ENCODE data around the gene NUBP1. TPM values are rescaled to one million over a fixed set of nuclear protein-coding genes. Genes with fewer than 3 reads are reported as not detected.
A peak's percentile ranks its signal among the peaks of the same experiment; 100 is the strongest.
"Not testable (repeated sequence)": the region's sequence is repeated elsewhere in the genome, so short reads cannot be mapped to it uniquely, and the experiment has no call there.

NUBP1 gene
- total RNA-seq, 1 donor from 2014 or later: 33.7 TPM

DNA sequence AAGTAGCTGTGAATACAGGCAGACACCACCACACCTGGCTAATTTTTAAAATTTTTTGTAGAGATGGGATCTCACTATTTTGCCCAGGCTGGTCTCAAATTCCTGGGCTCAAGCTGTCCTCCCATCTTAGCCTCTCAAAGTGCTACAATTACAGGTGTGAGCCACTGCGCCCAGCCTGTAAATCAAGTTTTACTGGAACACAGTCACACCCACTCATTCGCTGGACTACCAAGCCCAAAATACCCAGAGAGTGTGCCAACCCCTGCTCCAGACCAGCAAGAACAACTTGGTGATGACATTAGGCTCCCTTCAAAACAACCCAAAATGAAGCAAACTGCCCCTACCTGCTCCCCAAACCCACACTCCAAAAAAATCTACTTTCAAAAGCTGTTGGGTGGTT, 39.0 kb downstream of the NUBP1 start:
- Histone ChIP-seq H3K27me3 (no peaks in the 10 kb centered on the region), H3K27ac (no peak overlapping the region), H3K9me3 (no peaks in the 10 kb centered on the region), H3K4me3 (no peak overlapping the region), H3K4me1 (no peaks in the 10 kb centered on the region), H3K36me3 (no peaks in the 10 kb centered on the region)
- DNase-seq (no peak), ATAC-seq (peak; percentile 62)
- TF ChIP-seq, protein P1, sequence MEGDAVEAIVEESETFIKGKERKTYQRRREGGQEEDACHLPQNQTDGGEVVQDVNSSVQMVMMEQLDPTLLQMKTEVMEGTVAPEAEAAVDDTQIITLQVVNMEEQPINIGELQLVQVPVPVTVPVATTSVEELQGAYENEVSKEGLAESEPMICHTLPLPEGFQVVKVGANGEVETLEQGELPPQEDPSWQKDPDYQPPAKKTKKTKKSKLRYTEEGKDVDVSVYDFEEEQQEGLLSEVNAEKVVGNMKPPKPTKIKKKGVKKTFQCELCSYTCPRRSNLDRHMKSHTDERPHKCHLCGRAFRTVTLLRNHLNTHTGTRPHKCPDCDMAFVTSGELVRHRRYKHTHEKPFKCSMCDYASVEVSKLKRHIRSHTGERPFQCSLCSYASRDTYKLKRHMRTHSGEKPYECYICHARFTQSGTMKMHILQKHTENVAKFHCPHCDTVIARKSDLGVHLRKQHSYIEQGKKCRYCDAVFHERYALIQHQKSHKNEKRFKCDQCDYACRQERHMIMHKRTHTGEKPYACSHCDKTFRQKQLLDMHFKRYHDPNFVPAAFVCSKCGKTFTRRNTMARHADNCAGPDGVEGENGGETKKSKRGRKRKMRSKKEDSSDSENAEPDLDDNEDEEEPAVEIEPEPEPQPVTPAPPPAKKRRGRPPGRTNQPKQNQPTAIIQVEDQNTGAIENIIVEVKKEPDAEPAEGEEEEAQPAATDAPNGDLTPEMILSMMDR (IDR thresholded peaks at IDR 0.05): no peak
- intact Hi-C loops (cut with DNase I): no loop called here

GRCh38 chr16:10787304-10787703, 43.7 kb downstream of the NUBP1 start:
- no peaks in the 10 kb centered on the region for H3K9me3 ChIP-seq
- H3K27ac ChIP-seq: no peak overlapping the region
- no peak overlapping the region for H3K4me3 ChIP-seq
- H3K27me3 ChIP-seq: no peaks in the 10 kb centered on the region
- DNase-seq (no peak), ATAC-seq (no peak)
- H3K36me3 ChIP-seq: no peaks in the 10 kb centered on the region
- intact Hi-C loops (cut with DNase I): no loop called here
- no peaks in the 10 kb centered on the region for H3K4me1 ChIP-seq
- TF ChIP-seq, protein P1 (IDR thresholded peaks at IDR 0.05): no peak

GRCh38 chr16:10788630-10789029, 45.0 kb downstream of the NUBP1 start:
- H3K36me3 ChIP-seq; H3K27ac ChIP-seq; H3K4me3 ChIP-seq; H3K27me3 ChIP-seq; intact Hi-C loops (cut with DNase I); DNase-seq; H3K4me1 ChIP-seq; H3K9me3 ChIP-seq: not testable (repeated sequence)
- peak; percentile 36 for ATAC-seq

DNA sequence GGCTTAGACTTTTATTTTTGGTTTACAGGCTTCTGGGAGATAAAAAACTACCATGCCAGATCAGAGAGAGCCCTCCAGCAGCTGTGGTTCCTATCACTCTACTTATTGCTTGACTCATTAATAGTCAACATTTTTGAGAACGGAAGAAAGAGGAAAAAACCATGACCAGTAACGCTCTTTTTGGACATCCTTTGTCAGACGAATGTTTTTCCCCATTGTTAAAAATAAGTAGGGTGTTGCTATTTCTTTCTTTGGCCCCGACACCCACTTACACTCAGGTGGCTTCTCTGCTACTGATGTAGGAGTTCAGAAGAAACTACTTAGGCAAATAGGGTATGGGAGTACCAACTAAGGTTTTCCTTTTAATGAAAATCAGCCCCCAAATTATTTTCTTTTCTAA, 47.4 kb downstream of the NUBP1 start:
- H3K27ac ChIP-seq: no peak overlapping the region
- ATAC-seq (no peak), DNase-seq (no peak)
- TF ChIP-seq, protein P1 (IDR thresholded peaks at IDR 0.05): no peak
- no peaks in the 10 kb centered on the region for H3K4me1 ChIP-seq
- no peaks in the 10 kb centered on the region for H3K36me3 ChIP-seq
- no peaks in the 10 kb centered on the region for H3K27me3 ChIP-seq
- H3K4me3 ChIP-seq: no peak overlapping the region
- intact Hi-C loops (cut with DNase I): no loop called here
- H3K9me3 ChIP-seq: no peaks in the 10 kb centered on the region

DNA sequence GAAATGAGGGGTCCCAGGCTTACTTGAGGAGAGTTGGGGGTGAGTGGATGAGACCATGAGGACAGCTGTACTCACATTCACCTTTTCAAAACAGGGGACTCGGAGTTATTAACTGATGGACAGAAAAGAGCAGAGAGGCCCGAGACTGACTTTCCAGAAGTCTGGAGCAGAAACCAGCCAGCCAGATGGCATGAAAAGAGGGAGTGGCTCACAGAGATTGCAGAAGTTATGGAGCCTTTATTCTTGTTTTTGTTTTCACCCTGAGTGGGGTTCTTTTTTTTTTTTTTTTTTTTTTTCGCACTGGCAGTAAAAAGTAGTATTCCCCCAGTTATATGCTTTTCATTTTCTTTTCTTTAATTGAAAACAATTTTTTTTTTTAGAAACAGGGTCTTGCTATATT, 56.1 kb downstream of the NUBP1 start:
- ATAC-seq: peak; percentile 27
- DNase-seq: no peak
- no peaks in the 10 kb centered on the region for H3K36me3 ChIP-seq
- H3K27ac ChIP-seq: no peak overlapping the region
- no peak overlapping the region for H3K4me3 ChIP-seq
- H3K9me3 ChIP-seq: no peaks in the 10 kb centered on the region
- no peaks in the 10 kb centered on the region for H3K27me3 ChIP-seq
- intact Hi-C loops (cut with DNase I): no loop called here
- TF ChIP-seq, protein P1 (IDR thresholded peaks at IDR 0.05): no peak
- H3K4me1 ChIP-seq: no peaks in the 10 kb centered on the region

- Histone ChIP-seq H3K4me1 (no peaks in the 10 kb centered on the region), H3K9me3 (no peaks in the 10 kb centered on the region), H3K36me3 (no peaks in the 10 kb centered on the region), H3K27ac (no peak overlapping the region), H3K4me3 (no peak overlapping the region), H3K27me3 (no peaks in the 10 kb centered on the region)
- TF ChIP-seq, protein P1 (IDR thresholded peaks at IDR 0.05): no peak
- DNase-seq: no peak
- intact Hi-C loops (cut with DNase I): no loop called here
- no peak for ATAC-seq
Measured at GRCh38 chr16:10805334-10805733, 61.7 kb downstream of the NUBP1 start.
